B cell (primary cell): Measurements from ENCODE around the gene CDC45.

ENCODE experiments used
- EZH2 ChIP-seq: IDR thresholded peaks from 2 replicates; pipeline ENCODE4 v1.6.1; 2012; ENCODE audit warnings: borderline replicate concordance, low read depth, mild to moderate bottlenecking, moderate library complexity, low read length; ENCODE audit not compliant: insufficient read depth, poor library complexity, severe bottlenecking
- TF ChIP-seq, protein P1 (sequence below): fragments of 200-600 bp; IDR thresholded peaks from one replicate; pipeline ENCODE4 v1.8.0; 2022; ENCODE audit warnings: antibody characterized with exemption, mild to moderate bottlenecking

DNA sequence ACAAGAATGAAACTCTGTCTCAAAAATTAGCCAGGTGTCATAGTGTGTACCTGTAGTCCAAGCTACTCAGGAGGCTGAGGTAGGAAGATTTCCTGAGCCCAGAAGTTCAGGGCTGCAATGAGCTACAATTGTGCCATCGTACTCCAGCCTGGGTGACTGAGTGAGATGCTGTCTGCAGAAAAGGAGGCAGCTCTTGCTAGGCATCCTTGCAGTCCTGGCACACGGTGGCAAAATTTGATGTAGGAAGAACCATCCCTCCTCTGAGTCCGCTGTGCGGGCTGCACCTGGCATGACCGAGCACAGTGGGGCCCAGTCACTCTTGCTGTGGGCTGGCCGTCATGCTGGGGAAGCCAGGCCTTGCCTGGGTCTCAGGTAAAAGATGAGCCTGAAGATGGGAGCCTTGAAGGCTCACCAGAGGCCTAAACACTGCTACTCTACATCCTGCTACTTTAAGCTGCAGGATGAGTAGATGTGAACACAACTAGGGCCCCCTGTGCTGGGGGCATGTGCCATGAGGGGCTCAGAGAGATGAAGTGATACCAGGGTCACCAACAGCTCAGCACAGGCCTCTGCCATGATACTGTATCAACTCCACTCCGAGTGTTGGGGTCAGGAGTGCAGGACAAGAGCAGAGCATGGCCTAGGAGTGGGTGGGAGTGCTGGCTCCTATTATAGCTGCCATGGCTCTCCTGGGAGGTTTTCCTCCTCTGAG, 18.6 kb downstream of the CDC45 start:
- TF ChIP-seq, protein P1, sequence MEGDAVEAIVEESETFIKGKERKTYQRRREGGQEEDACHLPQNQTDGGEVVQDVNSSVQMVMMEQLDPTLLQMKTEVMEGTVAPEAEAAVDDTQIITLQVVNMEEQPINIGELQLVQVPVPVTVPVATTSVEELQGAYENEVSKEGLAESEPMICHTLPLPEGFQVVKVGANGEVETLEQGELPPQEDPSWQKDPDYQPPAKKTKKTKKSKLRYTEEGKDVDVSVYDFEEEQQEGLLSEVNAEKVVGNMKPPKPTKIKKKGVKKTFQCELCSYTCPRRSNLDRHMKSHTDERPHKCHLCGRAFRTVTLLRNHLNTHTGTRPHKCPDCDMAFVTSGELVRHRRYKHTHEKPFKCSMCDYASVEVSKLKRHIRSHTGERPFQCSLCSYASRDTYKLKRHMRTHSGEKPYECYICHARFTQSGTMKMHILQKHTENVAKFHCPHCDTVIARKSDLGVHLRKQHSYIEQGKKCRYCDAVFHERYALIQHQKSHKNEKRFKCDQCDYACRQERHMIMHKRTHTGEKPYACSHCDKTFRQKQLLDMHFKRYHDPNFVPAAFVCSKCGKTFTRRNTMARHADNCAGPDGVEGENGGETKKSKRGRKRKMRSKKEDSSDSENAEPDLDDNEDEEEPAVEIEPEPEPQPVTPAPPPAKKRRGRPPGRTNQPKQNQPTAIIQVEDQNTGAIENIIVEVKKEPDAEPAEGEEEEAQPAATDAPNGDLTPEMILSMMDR = no peak
- TF ChIP-seq EZH2 = no peak
